HCT116 (cell line): ENCODE data around the gene PIAS4. TPM values are rescaled to one million over a fixed set of nuclear protein-coding genes. Genes with fewer than 3 reads are reported as not detected.

ENCODE experiments used
- ATAC-seq: fragments of 200-7000 bp; cut with Tn5 transposase; 2 replicates; pipeline ENCODE4 v1.9.1; 2020; ENCODE audit warnings: mild to moderate bottlenecking, moderate library complexity
- BruUV-seq: library from RNA; stranded (reverse); fragments of 400-500 nt; replicated peaks from 2 replicates; lab custom pipeline; 2021; lab: Mats Ljungman, UMichigan
- CTCF ChIA-PET: fragments of 300-600 bp; sonication (Branson Sonifier 250); formaldehyde crosslinking; loops from one replicate; lab custom pipeline; 2021; ENCODE audit warnings: antibody characterized with exemption; lab: Charles Lee
- POLR2A ChIA-PET: fragments of 300-600, 350-600 bp; sonication (Branson Sonifier 250); formaldehyde crosslinking; loops from one replicate; lab custom pipeline; 2021; ENCODE audit warnings: antibody characterized with exemption; lab: Charles Lee
- RAD21 ChIA-PET, 2 experiments: fragments of 300-600 bp; sonication (Branson Sonifier 250); formaldehyde crosslinking; loops; one replicate each; lab custom pipeline; 2023; ENCODE audit warnings: low total read pairs in 2 of 2; ENCODE audit not compliant: uncharacterized antibody in 2 of 2, unreplicated experiment in 2 of 2, low non-redundant PET in 1 of 2; lab: Charles Lee
- DNase-seq: peaks from one replicate; pipeline ENCODE4 v3.0.0-alpha.2; 2010; ENCODE audit warnings: low read depth, low spot score
- H2AFZ ChIP-seq: fragments of 200-600 bp; shearing (Covaris generic), sonication (generic); 2 replicates; pipeline ENCODE4 v1.6.1; 2017; ENCODE audit warnings: low read depth, mixed run types, mixed read lengths, antibody characterized with exemption, low read length; ENCODE audit not compliant: poor library complexity, severe bottlenecking
- H3K27ac ChIP-seq: 2 replicates; pipeline ENCODE4 v1.5.1; 2012; ENCODE audit warnings: low read depth, low read length
- H3K27me3 ChIP-seq: fragments of 200-600 bp; sonication (generic); 2 replicates; pipeline ENCODE4 v1.6.1; 2016; ENCODE audit warnings: mixed run types, low read length, mixed read lengths; ENCODE audit not compliant: insufficient read depth
- H3K36me3 ChIP-seq, 2 experiments: fragments of 200-500 bp in 1 of 2; fragments of 200-600 bp in 1 of 2; sonication (Bioruptor generic) in 1 of 2; sonication (generic) in 1 of 2; 2 replicates each; pipeline versions ENCODE4 v1.5.1 to v1.6.1; 2014 to 2016; ENCODE audit warnings: low read length in 2 of 2, inconsistent platforms in 1 of 2, mixed read lengths in 1 of 2, mixed run types in 1 of 2; ENCODE audit not compliant: insufficient read depth in 2 of 2, control insufficient read depth in 1 of 2
- H3K4me1 ChIP-seq, 2 experiments: fragments of 200-600 bp in 1 of 2; sonication (generic) in 1 of 2; 2 replicates each; pipeline versions ENCODE4 v1.5.1 to v1.6.1; 2012 to 2017; ENCODE audit warnings: low read length in 2 of 2, inconsistent platforms in 1 of 2, mild to moderate bottlenecking in 1 of 2, mixed read lengths in 1 of 2, mixed run types in 1 of 2, moderate library complexity in 1 of 2; ENCODE audit not compliant: insufficient read depth in 2 of 2, control insufficient read depth in 1 of 2
- H3K4me2 ChIP-seq: fragments of 200-600 bp; sonication (generic); 2 replicates; pipeline ENCODE4 v1.6.1; 2017; ENCODE audit warnings: mixed run types, low read length, mixed read lengths
- H3K4me3 ChIP-seq, 2 experiments: fragments of 200-600 bp in 1 of 2; sonication (generic) in 1 of 2; replicated peaks in 1 of 2; 2 replicates each; pipeline ENCODE4 v1.5.1; 2011 to 2016; ENCODE audit warnings: low read length in 2 of 2, control low read depth in 1 of 2, low read depth in 1 of 2, mild to moderate bottlenecking in 1 of 2, mixed read lengths in 1 of 2, mixed run types in 1 of 2
- H3K79me2 ChIP-seq: fragments of 200-600 bp; sonication (generic); 2 replicates; pipeline ENCODE4 v1.6.1; 2017; ENCODE audit warnings: mild to moderate bottlenecking, mixed run types, low read length, moderate library complexity, mixed read lengths; ENCODE audit not compliant: insufficient read depth
- H3K9ac ChIP-seq: fragments of 200-600 bp; sonication (generic); 2 replicates; pipeline ENCODE4 v1.6.1; 2016; ENCODE audit warnings: low read length, mixed read lengths
- H3K9me2 ChIP-seq: fragments of 200-600 bp; sonication (generic), shearing (Covaris generic); 2 replicates; pipeline ENCODE4 v1.6.1; 2017; ENCODE audit warnings: mixed run types, mild to moderate bottlenecking, moderate library complexity; ENCODE audit not compliant: insufficient read depth
- H3K9me3 ChIP-seq, 2 experiments: fragments of 200-500 bp in 1 of 2; fragments of 200-600 bp in 1 of 2; sonication (Bioruptor generic) in 1 of 2; sonication (generic) in 1 of 2; 2 replicates each; pipeline ENCODE4 v1.6.1; 2014 to 2017; ENCODE audit warnings: low read length in 2 of 2, mixed read lengths in 2 of 2, inconsistent platforms in 1 of 2, low read depth in 1 of 2, mild to moderate bottlenecking in 1 of 2, mixed run types in 1 of 2, moderate library complexity in 1 of 2; ENCODE audit not compliant: control insufficient read depth in 1 of 2, insufficient read depth in 1 of 2
- H4K20me1 ChIP-seq: fragments of 200-600 bp; sonication (generic), shearing (Covaris generic); 2 replicates; pipeline ENCODE4 v1.6.1; 2017; ENCODE audit warnings: mixed run types, mild to moderate bottlenecking, moderate library complexity; ENCODE audit not compliant: insufficient read depth
- ATF3 ChIP-seq: IDR thresholded peaks from 2 replicates; pipeline ENCODE4 v1.6.1; 2012
- CBX3 ChIP-seq: IDR thresholded peaks from 2 replicates; pipeline ENCODE4 v1.6.1; 2012; ENCODE audit warnings: low read depth
- ELF1 ChIP-seq: IDR thresholded peaks from 2 replicates; pipeline ENCODE4 v1.6.1; 2012; ENCODE audit warnings: low read depth, borderline replicate concordance
- EZH2 ChIP-seq: fragments of 200-600 bp; sonication (generic); IDR thresholded peaks from 2 replicates; pipeline ENCODE4 v1.6.1; 2017; ENCODE audit warnings: antibody characterized with exemption, mixed run types
- FOSL1 ChIP-seq: IDR thresholded peaks from 2 replicates; pipeline ENCODE4 v1.6.1; 2012; ENCODE audit warnings: low read depth
- JUND ChIP-seq: IDR thresholded peaks from 2 replicates; pipeline ENCODE4 v1.6.1; 2012
- MAX ChIP-seq: IDR thresholded peaks from 2 replicates; pipeline ENCODE4 v1.6.1; 2012
- POLR2A ChIP-seq: IDR thresholded peaks from 2 replicates; pipeline ENCODE4 v1.7.0; 2011; ENCODE audit warnings: borderline replicate concordance; ENCODE audit not compliant: insufficient read depth, insufficient read length; ENCODE audit errors: extremely low read depth
- POLR2AphosphoS5 ChIP-seq: IDR thresholded peaks from 2 replicates; pipeline ENCODE4 v1.6.1; 2011; ENCODE audit warnings: mild to moderate bottlenecking, low read depth, low read length, moderate library complexity
- RAD21 ChIP-seq: IDR thresholded peaks from 2 replicates; pipeline ENCODE4 v1.6.1; 2012; ENCODE audit warnings: low read depth, mild to moderate bottlenecking
- SIN3A ChIP-seq: IDR thresholded peaks from 2 replicates; pipeline ENCODE4 v1.6.1; 2012; ENCODE audit warnings: low read depth
- SP1 ChIP-seq: IDR thresholded peaks from 2 replicates; pipeline ENCODE4 v1.6.1; 2012; ENCODE audit warnings: low read depth
- SRF ChIP-seq: IDR thresholded peaks from 2 replicates; pipeline ENCODE4 v1.6.1; 2012; ENCODE audit warnings: low read depth
- TCF7L2 ChIP-seq: IDR thresholded peaks from 2 replicates; pipeline ENCODE4 v1.7.0; 2011; ENCODE audit warnings: borderline replicate concordance, inconsistent platforms; ENCODE audit not compliant: insufficient read depth, insufficient read length; ENCODE audit errors: extremely low read depth
- YY1 ChIP-seq: IDR thresholded peaks from 2 replicates; pipeline ENCODE4 v1.6.1; 2011; ENCODE audit warnings: low read length, low read depth, moderate library complexity, mild to moderate bottlenecking; ENCODE audit not compliant: insufficient replicate concordance; ENCODE audit errors: extremely low read depth
- ZBTB33 ChIP-seq: IDR thresholded peaks from 2 replicates; pipeline ENCODE4 v1.6.1; 2011; ENCODE audit warnings: mild to moderate bottlenecking, low read length, moderate library complexity; ENCODE audit not compliant: insufficient replicate concordance; ENCODE audit errors: extremely low read depth
- ZFX ChIP-seq: fragments of 450-650 bp; IDR thresholded peaks from 2 replicates; pipeline ENCODE4 v1.6.1; 2017
- ZNF274 ChIP-seq: fragments of 200-500 bp; sonication (Bioruptor generic); IDR thresholded peaks from 2 replicates; pipeline ENCODE4 v1.6.1; 2014; ENCODE audit warnings: mild to moderate bottlenecking, low read depth, low read length, inconsistent platforms
- intact Hi-C: fragments of 100-400 bp; cut with micrococcal nuclease; formaldehyde crosslinking; loops from 2 replicates; pipeline ENCODE4 v1.10.0; 2022
- total RNA-seq: library from RNA; stranded (reverse); gene quantifications from one replicate; pipeline ENCODE4 v1.2.1, GENCODE V29; 2021; ENCODE audit not compliant: unreplicated experiment
- TF ChIP-seq, protein P1 (sequence below), 3 experiments: fragments of 200-600 bp in 1 of 3; sonication (generic) in 1 of 3; IDR thresholded peaks in 2 of 3; conservative IDR thresholded peaks in 1 of 3; 2 replicates each; pipeline ENCODE4 v1.5.1; 2012 to 2017; ENCODE audit warnings: low read depth in 2 of 3, low read length in 2 of 3, antibody characterized with exemption in 1 of 3, borderline replicate concordance in 1 of 3, control low read depth in 1 of 3, mild to moderate bottlenecking in 1 of 3, mixed read lengths in 1 of 3, mixed run types in 1 of 3, moderate library complexity in 1 of 3; ENCODE audit not compliant: insufficient read depth in 1 of 3

The PIAS4 gene
- total RNA-seq, 1 experiment from 2014 or later: 28.4 TPM

GRCh38 chr19:4058693-4059452 is 51.3 kb downstream of the PIAS4 start:
- Histone ChIP-seq H3K4me2 (peak overlapping the region; percentile 91), H3K9ac (peak overlapping the region; percentile 62), H4K20me1 (peaks cover 11% of the 10 kb centered on the region; the same call in 1 of the 2 replicates), H3K36me3 (peaks cover 2 to 12% of the 10 kb centered on the region in 2 experiments; a peak in 2 of 4 replicates), H2AFZ (no peak overlapping the region), H3K79me2 (peaks cover 98% of the 10 kb centered on the region), H3K27me3 (no peaks in the 10 kb centered on the region), H3K9me2 (no peaks in the 10 kb centered on the region), H3K4me1 (peaks cover 57 to 63% of the 10 kb centered on the region in 2 experiments), H3K4me3 (peak overlapping the region; percentile 16 to 50), H3K9me3 (no peaks in the 10 kb centered on the region), H3K27ac (peak overlapping the region; percentile 96)
- ChIA-PET RAD21 (interaction anchor here in 1 of 2 experiments (0.6 kb wide), 1 partner anchor 10 kb away, joined by 3 read pairs; no protein-coding TSS in a partner anchor), POLR2A (interaction anchor here (0.6 kb wide), 1 partner anchor 494 kb away, joined by 7 read pairs; no protein-coding TSS in a partner anchor), CTCF (no interaction called here)
- TF ChIP-seq ELF1 (no peak), EZH2 (no peak), MAX (no peak), TCF7L2 (no peak), FOSL1 (no peak), ATF3 (no peak), CBX3 (no peak), YY1 (no peak), POLR2A (no peak), ZBTB33 (no peak), RAD21 (no peak), SIN3A (no peak), POLR2AphosphoS5 (no peak), ZFX (no peak), ZNF274 (no peak), SP1 (no peak), SRF (no peak), JUND (no peak)
- TF ChIP-seq, protein P1, sequence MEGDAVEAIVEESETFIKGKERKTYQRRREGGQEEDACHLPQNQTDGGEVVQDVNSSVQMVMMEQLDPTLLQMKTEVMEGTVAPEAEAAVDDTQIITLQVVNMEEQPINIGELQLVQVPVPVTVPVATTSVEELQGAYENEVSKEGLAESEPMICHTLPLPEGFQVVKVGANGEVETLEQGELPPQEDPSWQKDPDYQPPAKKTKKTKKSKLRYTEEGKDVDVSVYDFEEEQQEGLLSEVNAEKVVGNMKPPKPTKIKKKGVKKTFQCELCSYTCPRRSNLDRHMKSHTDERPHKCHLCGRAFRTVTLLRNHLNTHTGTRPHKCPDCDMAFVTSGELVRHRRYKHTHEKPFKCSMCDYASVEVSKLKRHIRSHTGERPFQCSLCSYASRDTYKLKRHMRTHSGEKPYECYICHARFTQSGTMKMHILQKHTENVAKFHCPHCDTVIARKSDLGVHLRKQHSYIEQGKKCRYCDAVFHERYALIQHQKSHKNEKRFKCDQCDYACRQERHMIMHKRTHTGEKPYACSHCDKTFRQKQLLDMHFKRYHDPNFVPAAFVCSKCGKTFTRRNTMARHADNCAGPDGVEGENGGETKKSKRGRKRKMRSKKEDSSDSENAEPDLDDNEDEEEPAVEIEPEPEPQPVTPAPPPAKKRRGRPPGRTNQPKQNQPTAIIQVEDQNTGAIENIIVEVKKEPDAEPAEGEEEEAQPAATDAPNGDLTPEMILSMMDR (IDR thresholded peaks at IDR 0.05 in 2 of 3, conservative IDR thresholded peaks at IDR 0.05 in 1 of 3; ENCODE audit: borderline replicate concordance in 1 of 3, insufficient read depth in 1 of 3, low read depth in 2 of 3, low read length in 2 of 3): no peak
- no TSS peak for BruUV-seq
- peak; percentile 3; the same call in 1 of the 2 replicates for ATAC-seq
- intact Hi-C loops: no loop called here
- DNase-seq: no peak
